T-helper 22 cell (primary cell): Measurements from ENCODE around the gene SLC16A5.

Experiments used
- DNase-seq: peaks from one replicate; pipeline ENCODE4 v3.0.0-alpha.2; 2020; ENCODE audit warnings: low read depth

SLC16A5 gene

GRCh38 chr17:75087182-75087557 lies 584 bp upstream of the SLC16A5 start:
- DNase-seq, result no peak

DNA sequence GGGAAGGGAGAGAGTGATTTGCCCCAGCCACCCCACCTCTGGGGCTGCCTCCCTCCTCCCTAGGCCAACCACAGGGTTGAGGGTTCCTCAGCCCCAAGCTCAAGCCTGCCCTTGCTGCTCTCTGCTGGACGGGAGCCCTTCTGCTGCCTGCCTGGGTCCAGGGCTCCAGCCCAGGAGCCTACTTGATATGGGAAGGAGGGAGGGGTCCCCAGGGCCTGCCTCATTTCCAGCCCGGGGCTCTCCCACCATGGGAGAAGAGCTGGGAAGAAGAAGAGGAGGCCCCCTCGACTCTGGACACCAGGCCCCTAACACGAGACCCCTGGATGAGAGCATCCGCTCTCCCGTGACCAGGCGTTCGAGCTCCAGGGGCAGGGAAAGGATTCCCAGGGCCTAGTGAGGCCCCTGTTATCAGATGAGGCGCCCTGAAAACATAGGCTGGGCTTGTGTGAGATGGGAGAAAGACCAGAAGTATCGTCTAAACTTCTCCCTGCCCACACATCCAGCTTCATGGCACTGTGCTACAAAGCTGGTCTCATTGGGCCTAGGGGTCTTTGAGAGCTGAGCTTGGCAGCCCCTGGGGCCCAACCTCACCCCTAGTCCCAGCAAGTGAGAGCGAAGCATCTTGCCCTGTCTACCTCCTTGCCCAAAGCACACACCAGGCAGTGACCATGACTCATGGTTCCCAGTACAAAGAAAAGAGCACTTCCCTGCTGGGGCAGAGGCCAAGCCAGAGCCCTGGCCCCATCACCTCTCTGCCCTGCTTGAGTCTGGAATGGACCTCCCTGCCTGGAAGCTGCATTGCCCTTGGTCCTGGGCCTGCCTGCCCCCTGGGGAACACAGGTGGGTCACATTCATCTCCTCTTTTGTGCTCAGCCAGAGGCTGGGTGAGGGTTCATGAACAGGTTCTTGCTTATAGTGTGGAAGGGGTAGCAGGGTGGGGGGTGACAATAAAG lies 987 bp downstream of the SLC16A5 start:
- no peak for DNase-seq

GRCh38 chr17:75090871-75091854 lies 3.4 kb downstream of the SLC16A5 start:
- no peak for DNase-seq

- DNase-seq, result no peak
These were observed 4.1 kb downstream of the SLC16A5 start for GRCh38 chr17:75091855-75092327.

- no peak for DNase-seq
These were observed 5.9 kb downstream of the SLC16A5 start for GRCh38 chr17:75093548-75094158.

- DNase-seq, result no peak
These were observed 7.2 kb downstream of the SLC16A5 start for GRCh38 chr17:75094871-75095399.

DNA sequence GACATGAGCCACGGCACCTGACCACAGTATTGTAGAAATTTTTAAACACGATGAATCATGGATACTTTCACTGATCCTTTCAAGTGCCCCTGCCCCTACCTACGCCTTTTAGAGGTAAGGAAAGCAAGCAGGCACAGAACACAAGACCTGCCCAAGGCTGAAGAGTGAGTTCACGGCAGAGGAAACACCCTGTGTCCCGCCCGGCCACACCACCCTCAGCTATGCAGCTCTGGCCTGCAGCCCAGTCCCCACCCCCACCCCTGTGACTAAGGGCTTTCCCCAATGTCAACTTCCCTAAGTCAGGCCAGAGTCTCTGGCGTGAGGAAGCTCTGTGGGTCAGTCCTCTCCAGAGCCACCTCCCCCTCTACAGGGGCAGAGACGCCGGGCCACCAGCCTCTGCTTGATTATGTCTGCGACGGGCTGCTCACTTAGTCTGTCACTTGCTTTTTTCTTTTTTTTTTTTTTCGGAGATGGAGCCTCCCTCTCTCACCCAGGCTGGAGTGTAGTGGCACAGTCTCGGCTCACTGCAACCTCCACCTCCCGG lies 8.4 kb downstream of the SLC16A5 start:
- no peak for DNase-seq

GRCh38 chr17:75097865-75098264 lies 10.1 kb downstream of the SLC16A5 start:
- no peak for DNase-seq

GRCh38 chr17:75098861-75099260 lies 11.1 kb downstream of the SLC16A5 start:
- no peak for DNase-seq

DNA sequence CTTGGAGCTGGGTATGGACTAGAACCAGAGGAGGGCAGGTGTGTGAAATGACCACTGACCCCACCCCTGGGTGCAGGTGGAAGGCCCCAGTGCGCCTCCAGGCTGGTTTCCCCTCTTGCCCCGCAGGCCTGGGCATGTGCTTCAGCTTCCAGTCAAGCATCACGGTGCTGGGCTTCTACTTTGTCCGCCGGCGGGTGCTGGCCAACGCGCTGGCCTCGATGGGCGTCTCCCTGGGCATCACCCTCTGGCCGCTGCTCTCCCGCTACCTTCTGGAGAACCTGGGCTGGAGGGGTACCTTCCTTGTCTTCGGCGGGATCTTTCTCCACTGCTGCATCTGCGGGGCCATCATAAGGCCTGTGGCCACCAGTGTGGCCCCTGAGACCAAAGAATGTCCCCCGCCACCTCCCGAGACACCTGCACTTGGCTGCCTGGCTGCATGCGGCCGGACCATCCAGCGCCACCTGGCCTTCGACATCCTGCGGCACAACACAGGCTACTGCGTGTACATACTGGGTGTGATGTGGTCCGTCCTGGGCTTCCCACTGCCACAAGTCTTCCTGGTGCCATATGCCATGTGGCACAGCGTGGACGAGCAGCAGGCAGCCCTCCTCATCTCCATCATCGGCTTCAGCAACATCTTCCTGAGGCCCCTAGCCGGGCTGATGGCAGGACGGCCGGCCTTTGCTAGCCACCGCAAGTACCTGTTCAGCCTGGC lies 12.3 kb downstream of the SLC16A5 start:
- no peak for DNase-seq

GRCh38 chr17:75102385-75102821 lies 14.6 kb downstream of the SLC16A5 start:
- no peak for DNase-seq

GRCh38 chr17:75103601-75104554 lies 16.1 kb downstream of the SLC16A5 start:
- DNase-seq, result no peak

DNA sequence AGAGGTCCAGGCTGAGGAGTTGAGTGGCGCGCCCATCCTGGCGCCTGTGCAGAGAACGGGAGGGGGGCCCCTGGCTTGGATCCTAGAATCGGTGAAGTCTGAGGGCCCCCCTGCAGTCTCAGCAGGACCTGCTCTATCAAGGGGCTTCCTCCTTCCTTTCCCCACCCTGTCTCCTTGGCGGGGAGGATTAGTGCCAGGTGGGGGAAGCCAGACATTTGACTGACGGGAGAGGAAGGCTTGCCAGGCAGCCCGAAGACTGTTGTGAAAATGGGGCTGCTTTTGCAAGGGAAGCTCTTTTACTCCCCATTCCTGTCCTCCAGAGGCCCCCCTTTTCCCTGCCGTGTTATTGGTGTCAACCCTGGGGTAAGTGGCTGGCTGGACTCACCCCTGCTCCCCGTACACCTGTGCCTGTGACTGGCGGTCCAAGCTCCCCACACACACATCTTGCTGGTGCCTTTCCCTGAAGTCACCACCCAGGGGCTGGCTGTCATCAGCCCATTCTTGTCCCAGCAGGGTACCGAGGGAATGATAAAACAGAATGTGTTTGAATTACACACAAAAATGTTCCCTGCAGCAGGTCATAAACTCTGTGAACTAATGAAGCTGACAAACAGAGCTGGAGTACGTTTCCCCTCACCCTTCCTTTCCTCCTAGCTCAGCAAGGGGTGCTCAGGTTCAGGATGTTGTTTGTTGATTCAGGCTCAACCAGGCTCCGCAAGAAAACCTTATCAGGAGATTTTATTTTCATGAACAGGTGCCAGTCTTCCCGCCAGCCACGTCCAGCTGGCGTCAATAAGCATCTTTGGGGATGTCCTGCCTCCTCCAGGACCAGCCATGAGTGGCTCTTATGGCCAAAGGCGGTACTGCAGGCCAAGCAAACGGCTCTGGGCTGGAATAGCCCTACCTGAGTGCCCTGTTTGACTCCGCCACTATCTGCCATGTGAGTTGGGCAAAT lies 17.6 kb downstream of the SLC16A5 start:
- DNase-seq, result no peak

DNA sequence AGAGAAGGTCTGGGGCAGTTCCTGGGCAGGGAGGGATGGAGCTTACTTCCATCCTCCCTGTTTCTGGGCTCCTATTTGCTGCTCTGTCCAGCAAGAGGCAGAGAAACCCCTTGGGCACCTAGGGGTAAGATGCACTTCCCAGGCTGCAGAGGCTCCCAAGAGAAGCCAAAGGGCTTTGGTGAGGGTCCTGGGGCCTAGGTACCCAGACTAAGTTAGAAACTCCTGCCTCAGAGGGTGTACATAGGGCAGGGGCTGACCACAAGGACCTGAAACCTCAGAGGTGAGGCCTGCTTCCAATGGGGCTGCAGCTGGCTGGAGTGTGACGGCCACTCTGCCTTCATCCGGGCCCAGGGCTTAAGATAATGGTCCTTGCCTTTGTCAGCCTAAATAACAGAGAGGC lies 20.4 kb downstream of the SLC16A5 start:
- DNase-seq, result no peak

- no peak for DNase-seq
These were observed 21.3 kb downstream of the SLC16A5 start for GRCh38 chr17:75109046-75109406.

DNA sequence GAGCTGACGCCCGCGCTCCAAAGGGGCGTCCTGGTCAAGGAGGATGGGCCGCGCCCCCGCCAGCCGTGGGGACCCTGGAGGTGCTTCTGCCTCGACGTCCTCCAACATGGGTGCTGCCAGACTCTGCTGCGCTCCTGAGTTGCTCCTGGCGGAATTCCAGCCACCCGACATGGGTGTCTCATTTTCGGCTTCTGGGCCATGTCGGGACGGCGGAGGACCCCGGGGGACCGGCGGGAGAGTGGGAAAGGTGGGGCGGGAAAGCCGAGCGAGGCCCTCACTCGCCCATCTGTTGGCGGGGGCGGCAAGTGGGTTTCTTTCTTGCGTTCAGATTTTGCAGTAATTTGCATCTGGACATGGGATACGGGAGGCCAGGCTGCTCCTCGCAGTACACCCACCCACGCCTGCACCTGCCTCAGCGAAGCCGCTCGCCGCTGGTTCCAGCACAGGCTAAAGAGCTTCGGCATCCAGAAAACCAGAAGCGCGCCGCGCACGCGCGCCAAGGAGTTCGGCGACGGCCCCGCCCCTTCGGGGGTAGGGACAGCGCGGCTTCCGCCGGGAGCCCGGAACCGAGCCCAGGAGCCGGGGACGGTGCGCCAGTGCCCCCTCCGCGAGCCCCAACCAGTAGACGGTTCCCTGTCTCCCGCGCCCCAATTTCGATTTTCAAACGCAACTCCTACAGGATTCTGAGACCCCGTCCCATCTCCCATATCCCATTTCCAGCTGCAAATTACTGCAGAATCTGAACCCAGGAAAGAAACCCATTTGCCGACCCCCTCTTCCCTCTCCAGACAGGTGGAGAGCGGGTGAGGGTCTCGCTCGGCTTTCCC lies 21.9 kb downstream of the SLC16A5 start, which contains the start of gene ARMC7:
TSS of gene ARMC7 (plus strand) at position 563 of the 827 bp plus-strand sequence. CDS start 320 bp downstream, outside the sequence.
- DNase-seq, result peak; percentile 82

- DNase-seq, result no peak
These were observed 22.6 kb downstream of the SLC16A5 start for GRCh38 chr17:75110234-75110937.
